ENCODE measurements around the gene FARP1. TPM values are rescaled to one million over a fixed set of nuclear protein-coding genes. Genes with fewer than 3 reads are reported as not detected.

Gene FARP1, protein sequence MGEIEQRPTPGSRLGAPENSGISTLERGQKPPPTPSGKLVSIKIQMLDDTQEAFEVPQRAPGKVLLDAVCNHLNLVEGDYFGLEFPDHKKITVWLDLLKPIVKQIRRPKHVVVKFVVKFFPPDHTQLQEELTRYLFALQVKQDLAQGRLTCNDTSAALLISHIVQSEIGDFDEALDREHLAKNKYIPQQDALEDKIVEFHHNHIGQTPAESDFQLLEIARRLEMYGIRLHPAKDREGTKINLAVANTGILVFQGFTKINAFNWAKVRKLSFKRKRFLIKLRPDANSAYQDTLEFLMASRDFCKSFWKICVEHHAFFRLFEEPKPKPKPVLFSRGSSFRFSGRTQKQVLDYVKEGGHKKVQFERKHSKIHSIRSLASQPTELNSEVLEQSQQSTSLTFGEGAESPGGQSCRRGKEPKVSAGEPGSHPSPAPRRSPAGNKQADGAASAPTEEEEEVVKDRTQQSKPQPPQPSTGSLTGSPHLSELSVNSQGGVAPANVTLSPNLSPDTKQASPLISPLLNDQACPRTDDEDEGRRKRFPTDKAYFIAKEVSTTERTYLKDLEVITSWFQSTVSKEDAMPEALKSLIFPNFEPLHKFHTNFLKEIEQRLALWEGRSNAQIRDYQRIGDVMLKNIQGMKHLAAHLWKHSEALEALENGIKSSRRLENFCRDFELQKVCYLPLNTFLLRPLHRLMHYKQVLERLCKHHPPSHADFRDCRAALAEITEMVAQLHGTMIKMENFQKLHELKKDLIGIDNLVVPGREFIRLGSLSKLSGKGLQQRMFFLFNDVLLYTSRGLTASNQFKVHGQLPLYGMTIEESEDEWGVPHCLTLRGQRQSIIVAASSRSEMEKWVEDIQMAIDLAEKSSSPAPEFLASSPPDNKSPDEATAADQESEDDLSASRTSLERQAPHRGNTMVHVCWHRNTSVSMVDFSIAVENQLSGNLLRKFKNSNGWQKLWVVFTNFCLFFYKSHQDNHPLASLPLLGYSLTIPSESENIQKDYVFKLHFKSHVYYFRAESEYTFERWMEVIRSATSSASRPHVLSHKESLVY
- total RNA-seq: 1 to 10 TPM in 3 of 5 donors, under 1 TPM in 2; 0.51 to 2.0 (median 1.0) TPM
- total RNA-seq (2013): 0.66 TPM
- total RNA-seq: 0.12 to 1.5 (median 0.46) reads per million in 29 experiments

DNA sequence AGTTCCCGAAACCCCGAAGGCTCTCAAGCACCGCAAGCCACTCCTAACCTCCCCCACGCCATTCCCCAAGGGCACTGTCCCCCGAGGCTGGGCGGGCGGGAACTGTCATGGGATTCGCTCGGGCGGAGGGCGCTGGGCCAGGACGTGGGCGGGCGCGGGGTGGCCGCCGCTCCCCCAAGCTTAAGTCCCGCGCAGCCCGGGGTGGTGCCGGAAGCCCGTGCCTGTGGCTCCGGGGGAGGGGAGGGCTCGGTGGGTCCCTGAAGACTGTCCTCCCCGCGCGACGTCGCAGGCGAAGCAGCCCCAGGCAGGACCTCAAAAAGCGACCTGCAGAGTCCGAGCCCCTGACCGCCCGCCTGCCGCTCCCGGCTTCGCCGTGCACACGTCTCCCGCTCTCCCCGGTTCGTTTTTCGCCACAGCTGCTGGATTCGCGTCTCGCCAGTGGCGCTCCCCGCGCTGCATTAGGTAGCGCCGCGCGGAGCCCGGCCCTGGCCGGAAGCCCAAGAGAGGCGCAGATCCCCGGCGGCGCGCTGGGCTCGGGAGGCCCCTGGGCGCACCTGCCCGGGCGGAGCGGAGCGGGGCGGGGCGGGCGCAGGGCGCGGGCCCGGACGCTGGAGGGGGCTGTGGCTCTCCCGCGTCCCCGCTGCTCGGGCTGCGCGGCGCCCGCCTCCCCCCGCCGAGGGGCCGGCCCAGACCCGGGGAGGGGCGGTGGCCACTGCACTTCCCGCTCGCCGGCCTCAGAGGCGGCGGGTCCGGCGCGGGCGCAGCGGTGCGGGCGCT lies at the start of gene FARP1:
Gene FARP1, plus strand, starts transcription at position 715 of the 777 bp plus-strand sequence. CDS start 70,149 bp downstream, outside the sequence.
- Histone ChIP-seq H3K4me1 (ENCODE audit: control insufficient read depth in 1 of 2, extremely low read depth in 1 of 2, insufficient read depth in 2 of 2, low read length in 2 of 2) (peaks cover 0 to 8% of the 10 kb centered on the region in 2 experiments), H3K36me3 (ENCODE audit: control insufficient read depth in 2 of 2, extremely low read depth in 1 of 2, insufficient read depth in 1 of 2, low read length in 1 of 2) (no peaks in the 10 kb centered on the region), H3K27ac (ENCODE audit: low read length) (no peak within 1 kb of the TSS), H3K27me3 (replicated peaks in 1 of 2; ENCODE audit: control insufficient read depth in 2 of 2, extremely low read depth in 1 of 2, insufficient read depth in 2 of 2, low read length in 1 of 2) (peaks cover 9 to 37% of the 10 kb centered on the region in 2 experiments), H3K4me3 (ENCODE audit: control insufficient read depth in 1 of 2, extremely low read depth in 1 of 2, low read length in 1 of 2) (peak within 1 kb of the TSS; percentile 12 to 77), H3K9me3 (no peaks in the 10 kb centered on the region)
- Mint-ChIP-seq H3K4me3 (peak within 1 kb of the TSS; percentile 54 to 73 (median 65)), H3K9me3 (no peaks in the 10 kb centered on the region), H3K36me3 (no peaks in the 10 kb centered on the region), H3K27ac (no peak within 1 kb of the TSS), H3K4me1 (peaks cover 0 to 17% (median 8%) of the 10 kb centered on the region in 3 donors), H3K27me3 (peaks cover 43 to 59% of the 10 kb centered on the region in 2 donors)
- ATAC-seq (replicated peaks in 1 of 4): peak; percentile 45 to 68 (median 65)
- ChIA-PET POLR2A (no interaction called here), CTCF (no interaction called here)
- WGBS (ENCODE audit: insufficient coverage): 1% methylated on average over 84 of the region's 98 CpGs
- DNase-seq: peak in 8 of 35 experiments; percentile 0 to 18 (median 6)

DNA sequence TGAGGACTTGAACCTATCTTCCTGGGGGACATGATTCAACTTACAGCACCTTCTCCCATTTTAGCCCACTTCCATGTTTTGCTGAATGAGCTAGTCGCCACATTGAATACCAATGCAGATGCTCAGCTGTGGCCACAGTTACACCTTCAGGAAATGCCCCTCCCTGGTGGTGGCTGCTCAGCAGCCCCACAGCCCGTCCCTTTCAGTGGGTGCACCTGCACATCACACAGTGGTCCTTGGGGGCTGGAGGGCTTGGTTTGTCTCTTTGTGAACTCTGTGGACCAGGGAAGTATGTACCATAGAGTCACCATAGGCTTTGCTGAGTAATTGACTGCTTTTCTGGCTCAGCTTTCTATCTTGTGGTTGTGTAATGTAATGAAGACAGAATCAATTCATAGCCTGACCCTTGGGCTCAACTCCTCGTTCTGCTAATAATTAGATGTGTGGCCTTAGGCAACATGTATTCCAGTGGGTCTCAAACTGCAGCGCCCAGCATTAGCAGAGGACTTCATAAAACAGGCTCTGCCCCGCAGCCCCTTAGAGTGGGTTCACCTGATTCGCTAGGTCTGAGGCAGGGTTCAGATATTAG lies 48.1 kb upstream of the FARP1 start:
- ATAC-seq (replicated peaks in 1 of 4) (no peak), DNase-seq (no peak)
- ChIA-PET CTCF (no interaction called here), POLR2A (no interaction called here)
- Histone ChIP-seq H3K4me3 (ENCODE audit: control insufficient read depth in 1 of 2, extremely low read depth in 1 of 2, low read length in 1 of 2) (no peak overlapping the region), H3K36me3 (ENCODE audit: control insufficient read depth in 2 of 2, extremely low read depth in 1 of 2, insufficient read depth in 1 of 2, low read length in 1 of 2) (no peaks in the 10 kb centered on the region), H3K4me1 (ENCODE audit: control insufficient read depth in 1 of 2, extremely low read depth in 1 of 2, insufficient read depth in 2 of 2, low read length in 2 of 2) (no peaks in the 10 kb centered on the region), H3K27ac (ENCODE audit: low read length) (no peak overlapping the region), H3K9me3 (no peaks in the 10 kb centered on the region), H3K27me3 (replicated peaks in 1 of 2; ENCODE audit: control insufficient read depth in 2 of 2, extremely low read depth in 1 of 2, insufficient read depth in 2 of 2, low read length in 1 of 2) (peaks cover 0 to 8% of the 10 kb centered on the region in 2 experiments)
- H3K27me3 Mint-ChIP-seq: peaks cover 20 to 21% of the 10 kb centered on the region in 2 donors
- H3K4me1 Mint-ChIP-seq: no peaks in the 10 kb centered on the region
- H3K9me3 Mint-ChIP-seq: peaks cover 0 to 5% (median 4%) of the 10 kb centered on the region in 3 donors
- no peak overlapping the region for H3K27ac Mint-ChIP-seq
- H3K36me3 Mint-ChIP-seq: no peaks in the 10 kb centered on the region
- WGBS (ENCODE audit: insufficient coverage): 56% methylated on average over 3 of the region's 6 CpGs
- H3K4me3 Mint-ChIP-seq: no peak overlapping the region

GRCh38 chr13:98096059-98096458 lies 46.8 kb upstream of the FARP1 start:
- no peak overlapping the region for H3K4me3 Mint-ChIP-seq
- H3K27me3 Mint-ChIP-seq: peaks cover 20 to 21% of the 10 kb centered on the region in 2 donors
- no peak overlapping the region for H3K27ac ChIP-seq (ENCODE audit: low read length)
- DNase-seq (no peak), ATAC-seq (replicated peaks in 1 of 4) (no peak)
- H3K4me1 Mint-ChIP-seq: no peaks in the 10 kb centered on the region
- H3K27ac Mint-ChIP-seq: no peak overlapping the region
- no peaks in the 10 kb centered on the region for H3K4me1 ChIP-seq (ENCODE audit: control insufficient read depth in 1 of 2, extremely low read depth in 1 of 2, insufficient read depth in 2 of 2, low read length in 2 of 2)
- H3K36me3 Mint-ChIP-seq: no peaks in the 10 kb centered on the region
- no peak overlapping the region for H3K4me3 ChIP-seq (ENCODE audit: control insufficient read depth in 1 of 2, extremely low read depth in 1 of 2, low read length in 1 of 2)
- POLR2A ChIA-PET: interaction anchor here in 1 of 2 donors (0.7 kb wide), 1 partner anchor 93 kb away, joined by 4 read pairs; no protein-coding TSS in a partner anchor
- 82% methylated on average over 2 of the region's 5 CpGs for WGBS (ENCODE audit: insufficient coverage)
- no peaks in the 10 kb centered on the region for H3K9me3 ChIP-seq
- peaks cover 0 to 5% (median 4%) of the 10 kb centered on the region in 3 donors for H3K9me3 Mint-ChIP-seq
- peaks cover 0 to 8% of the 10 kb centered on the region in 2 experiments for H3K27me3 ChIP-seq (replicated peaks in 1 of 2; ENCODE audit: control insufficient read depth in 2 of 2, extremely low read depth in 1 of 2, insufficient read depth in 2 of 2, low read length in 1 of 2)
- CTCF ChIA-PET: no interaction called here
- no peaks in the 10 kb centered on the region for H3K36me3 ChIP-seq (ENCODE audit: control insufficient read depth in 2 of 2, extremely low read depth in 1 of 2, insufficient read depth in 1 of 2, low read length in 1 of 2)

GRCh38 chr13:98097749-98098148 lies 45.1 kb upstream of the FARP1 start:
- ATAC-seq (replicated peaks in 1 of 4) (no peak), DNase-seq (no peak)
- Histone ChIP-seq H3K27ac (ENCODE audit: low read length) (no peak overlapping the region), H3K4me1 (ENCODE audit: control insufficient read depth in 1 of 2, extremely low read depth in 1 of 2, insufficient read depth in 2 of 2, low read length in 2 of 2) (no peaks in the 10 kb centered on the region), H3K36me3 (ENCODE audit: control insufficient read depth in 2 of 2, extremely low read depth in 1 of 2, insufficient read depth in 1 of 2, low read length in 1 of 2) (no peaks in the 10 kb centered on the region), H3K27me3 (replicated peaks in 1 of 2; ENCODE audit: control insufficient read depth in 2 of 2, extremely low read depth in 1 of 2, insufficient read depth in 2 of 2, low read length in 1 of 2) (peaks cover 0 to 8% of the 10 kb centered on the region in 2 experiments), H3K4me3 (ENCODE audit: control insufficient read depth in 1 of 2, extremely low read depth in 1 of 2, low read length in 1 of 2) (no peak overlapping the region), H3K9me3 (no peaks in the 10 kb centered on the region)
- no peak overlapping the region for H3K27ac Mint-ChIP-seq
- no peaks in the 10 kb centered on the region for H3K4me1 Mint-ChIP-seq
- POLR2A ChIA-PET: no interaction called here
- peaks cover 0 to 3% (median 3%) of the 10 kb centered on the region in 3 donors for H3K9me3 Mint-ChIP-seq
- no peaks in the 10 kb centered on the region for H3K36me3 Mint-ChIP-seq
- H3K4me3 Mint-ChIP-seq: no peak overlapping the region
- H3K27me3 Mint-ChIP-seq: peaks cover 20 to 21% of the 10 kb centered on the region in 2 donors
- WGBS (ENCODE audit: insufficient coverage): 20% methylated on average over 1 of the region's 5 CpGs
- CTCF ChIA-PET: no interaction called here

DNA sequence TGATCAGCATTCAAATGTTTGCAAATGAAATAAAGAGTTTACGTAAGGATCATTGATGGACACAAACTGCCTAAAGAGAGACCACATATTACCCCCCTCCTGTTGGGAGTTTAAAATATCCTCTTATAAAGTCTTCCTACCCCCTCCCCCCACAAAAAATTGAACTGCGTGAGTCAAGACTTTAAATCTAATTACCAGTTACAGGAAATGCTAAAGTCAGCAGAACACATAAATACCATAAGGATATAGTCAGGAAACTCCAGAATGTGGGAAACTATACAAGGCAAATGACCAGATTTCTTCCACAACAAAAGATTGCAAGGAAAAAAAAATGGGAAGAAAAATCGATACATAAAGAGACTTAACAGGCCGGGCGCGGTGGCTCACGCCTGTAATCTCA lies 44.4 kb upstream of the FARP1 start:
- no peaks in the 10 kb centered on the region for H3K36me3 ChIP-seq (ENCODE audit: control insufficient read depth in 2 of 2, extremely low read depth in 1 of 2, insufficient read depth in 1 of 2, low read length in 1 of 2)
- no CpG with 5 or more reads among the region's 7 CpGs for WGBS (ENCODE audit: insufficient coverage)
- peaks cover 20 to 21% of the 10 kb centered on the region in 2 donors for H3K27me3 Mint-ChIP-seq
- no peaks in the 10 kb centered on the region for H3K4me1 ChIP-seq (ENCODE audit: control insufficient read depth in 1 of 2, extremely low read depth in 1 of 2, insufficient read depth in 2 of 2, low read length in 2 of 2)
- ATAC-seq (replicated peaks in 1 of 4) (no peak), DNase-seq (no peak)
- ChIA-PET CTCF (no interaction called here), POLR2A (no interaction called here)
- no peak overlapping the region for H3K27ac ChIP-seq (ENCODE audit: low read length)
- H3K9me3 ChIP-seq: no peaks in the 10 kb centered on the region
- no peak overlapping the region for H3K27ac Mint-ChIP-seq
- H3K4me3 ChIP-seq (ENCODE audit: control insufficient read depth in 1 of 2, extremely low read depth in 1 of 2, low read length in 1 of 2): no peak overlapping the region
- H3K27me3 ChIP-seq (replicated peaks in 1 of 2; ENCODE audit: control insufficient read depth in 2 of 2, extremely low read depth in 1 of 2, insufficient read depth in 2 of 2, low read length in 1 of 2): peaks cover 0 to 8% of the 10 kb centered on the region in 2 experiments
- no peak overlapping the region for H3K4me3 Mint-ChIP-seq
- no peaks in the 10 kb centered on the region for H3K4me1 Mint-ChIP-seq
- no peaks in the 10 kb centered on the region for H3K9me3 Mint-ChIP-seq
- no peaks in the 10 kb centered on the region for H3K36me3 Mint-ChIP-seq

Measured in T-cell (primary cell).